NCI-H128 (cell line): Measurements from ENCODE around the gene KIF3B.
A peak's percentile ranks its signal among the peaks of the same experiment; 100 is the strongest.
"Not testable (repeated sequence)": the region's sequence is repeated elsewhere in the genome, so short reads cannot be mapped to it uniquely, and the experiment has no call there.

ENCODE experiments used
- DNase-seq: peaks from one replicate; lab custom pipeline; 2025; ENCODE audit not compliant: unreplicated experiment; lab: John Stamatoyannopoulos, UW

Gene KIF3B

GRCh38 chr20:32355417-32355841, 78.0 kb downstream of the KIF3B start:
- no peak for DNase-seq

- DNase-seq = not testable (repeated sequence)
These were observed 78.6 kb downstream of the KIF3B start for GRCh38 chr20:32355907-32356621.

- DNase-seq = no peak
These were observed 79.3 kb downstream of the KIF3B start for GRCh38 chr20:32356622-32357374.

GRCh38 chr20:32357375-32357868, 80.0 kb downstream of the KIF3B start:
- no peak for DNase-seq

- peak; percentile 97 for DNase-seq
These were observed 80.6 kb downstream of the KIF3B start, which contains the start of gene ASXL1 for GRCh38 chr20:32357869-32358631. ASXL1 (plus strand) TSS chr20:32358331; CDS start chr20:32358776, 445 bp downstream.

GRCh38 chr20:32358632-32358882, 81.1 kb downstream of the KIF3B start:
- DNase-seq = no peak

- no peak for DNase-seq
These were observed 81.6 kb downstream of the KIF3B start for GRCh38 chr20:32358883-32359632.

GRCh38 chr20:32359633-32360332, 82.3 kb downstream of the KIF3B start:
- no peak for DNase-seq

- DNase-seq = no peak
These were observed 82.8 kb downstream of the KIF3B start for GRCh38 chr20:32360333-32360634.

- no peak for DNase-seq
These were observed 85.5 kb downstream of the KIF3B start for GRCh38 chr20:32362901-32363364.

- DNase-seq = no peak
These were observed 86.0 kb downstream of the KIF3B start for GRCh38 chr20:32363492-32363891.

GRCh38 chr20:32364554-32365208, 87.2 kb downstream of the KIF3B start:
- no peak for DNase-seq

- DNase-seq = no peak
These were observed 88.1 kb downstream of the KIF3B start for GRCh38 chr20:32365564-32365963.

- DNase-seq = no peak
These were observed 88.9 kb downstream of the KIF3B start for GRCh38 chr20:32366380-32366779.

- DNase-seq = no peak
These were observed 90.9 kb downstream of the KIF3B start for GRCh38 chr20:32368323-32368722.

- DNase-seq = no peak
These were observed 91.5 kb downstream of the KIF3B start for GRCh38 chr20:32368925-32369324.

GRCh38 chr20:32370897-32371296, 93.4 kb downstream of the KIF3B start:
- no peak for DNase-seq

GRCh38 chr20:32378461-32378860, 101.0 kb downstream of the KIF3B start:
- DNase-seq = no peak

GRCh38 chr20:32380037-32380436, 102.6 kb downstream of the KIF3B start:
- not testable (repeated sequence) for DNase-seq

- no peak for DNase-seq
These were observed 103.3 kb downstream of the KIF3B start for GRCh38 chr20:32380745-32381144.
